CD14-positive monocyte (primary cell): Measurements from ENCODE around the gene FSTL3. TPM values are rescaled to one million over a fixed set of nuclear protein-coding genes. Genes with fewer than 3 reads are reported as not detected.
A peak's percentile ranks its signal among the peaks of the same experiment; 100 is the strongest.

Experiments used
- DNase-seq, 3 donors: peaks; one replicate each; pipeline ENCODE4 v3.0.0-alpha.2; 2011 to 2022
- H2AFZ ChIP-seq: 2 replicates; pipeline ENCODE4 v1.6.0; 2012; ENCODE audit warnings: mild to moderate bottlenecking, low read depth, low read length, inconsistent platforms; ENCODE audit not compliant: insufficient read depth, poor library complexity, severe bottlenecking
- H3K27ac ChIP-seq, 2 donors: 1 replicate in 1 of 2; 2 replicates in 1 of 2; pipeline ENCODE4 v1.5.1; 2012 to 2013; ENCODE audit warnings: low read length in 2 of 2, control low read depth in 1 of 2, inconsistent platforms in 1 of 2, low read depth in 1 of 2, mild to moderate bottlenecking in 1 of 2
- H3K27me3 ChIP-seq, 2 donors: one replicate each; pipeline versions ENCODE4 v1.6.0 to v1.6.1; 2011 to 2013; ENCODE audit warnings: low read length in 2 of 2; ENCODE audit not compliant: control insufficient read depth in 2 of 2, insufficient read depth in 2 of 2
- H3K36me3 ChIP-seq, 2 donors: replicated peaks in 1 of 2; 1 replicate in 1 of 2; 2 replicates in 1 of 2; pipeline versions ENCODE4 v1.5.1 to v1.6.1; 2012 to 2013; ENCODE audit warnings: low read length in 2 of 2, control low read depth in 1 of 2, inconsistent platforms in 1 of 2, mild to moderate bottlenecking in 1 of 2; ENCODE audit not compliant: insufficient read depth in 2 of 2, control insufficient read depth in 1 of 2
- H3K4me1 ChIP-seq, 2 donors: 1 replicate in 1 of 2; 2 replicates in 1 of 2; pipeline versions ENCODE4 v1.5.1 to v1.6.1; 2012 to 2013; ENCODE audit warnings: low read length in 2 of 2, control low read depth in 1 of 2, inconsistent platforms in 1 of 2, mild to moderate bottlenecking in 1 of 2, moderate library complexity in 1 of 2; ENCODE audit not compliant: insufficient read depth in 2 of 2, control insufficient read depth in 1 of 2
- H3K4me2 ChIP-seq: replicated peaks from 2 replicates; pipeline ENCODE3; 2012; ENCODE audit warnings: low read length, moderate library complexity, mild to moderate bottlenecking; ENCODE audit not compliant: poor library complexity, severe bottlenecking; ENCODE audit errors: extremely low read depth
- H3K4me3 ChIP-seq, 3 experiments: fragments of 200-600 bp in 1 of 3; sonication (generic) in 1 of 3; replicated peaks in 1 of 3; 1 replicate in 2 of 3; 2 replicates in 1 of 3; pipeline ENCODE4 v1.5.1; 2011 to 2013; ENCODE audit warnings: low read length in 3 of 3, mild to moderate bottlenecking in 3 of 3, control low read depth in 2 of 3, low read depth in 2 of 3, inconsistent platforms in 1 of 3, moderate library complexity in 1 of 3
- H3K79me2 ChIP-seq: 2 replicates; pipeline ENCODE4 v1.6.0; 2012; ENCODE audit warnings: mild to moderate bottlenecking, control low read depth, inconsistent platforms, low read length, moderate library complexity; ENCODE audit not compliant: insufficient read depth
- H3K9ac ChIP-seq: 2 replicates; pipeline ENCODE4 v1.6.0; 2017; ENCODE audit warnings: low read length, mild to moderate bottlenecking; ENCODE audit not compliant: insufficient read depth, poor library complexity, severe bottlenecking
- H3K9me3 ChIP-seq, 2 donors: replicated peaks in 1 of 2; 1 replicate in 1 of 2; 2 replicates in 1 of 2; pipeline versions ENCODE4 v1.5.1 to v1.6.1; 2012 to 2013; ENCODE audit warnings: low read length in 2 of 2, control low read depth in 1 of 2; ENCODE audit not compliant: control insufficient read depth in 1 of 2, insufficient read depth in 1 of 2
- H4K20me1 ChIP-seq: 2 replicates; pipeline ENCODE4 v1.6.0; 2012; ENCODE audit warnings: mild to moderate bottlenecking, low read length, control low read depth, moderate library complexity; ENCODE audit not compliant: insufficient read depth
- H3K27ac Mint-ChIP-seq, 7 donors: one replicate each; pipeline ENCODE4 v1.8.0; 2020; ENCODE audit warnings: mild to moderate bottlenecking in 7 of 7, mixed read lengths in 7 of 7, moderate library complexity in 6 of 7, inconsistent platforms in 2 of 7
- H3K27me3 Mint-ChIP-seq, 3 donors: one replicate each; pipeline ENCODE4 v1.8.0; 2021 to 2022; ENCODE audit warnings: low read depth in 3 of 3, mild to moderate bottlenecking in 3 of 3, mixed read lengths in 3 of 3, moderate library complexity in 3 of 3, inconsistent platforms in 1 of 3
- H3K36me3 Mint-ChIP-seq, 2 donors: one replicate each; pipeline ENCODE4 v1.8.0; 2020; ENCODE audit warnings: mixed read lengths in 2 of 2, inconsistent platforms in 1 of 2, mild to moderate bottlenecking in 1 of 2
- H3K4me1 Mint-ChIP-seq: one replicate; pipeline ENCODE4 v1.8.0; 2020; ENCODE audit warnings: mild to moderate bottlenecking, mixed read lengths
- H3K4me3 Mint-ChIP-seq, 2 donors: one replicate each; pipeline ENCODE4 v1.8.0; 2020; ENCODE audit warnings: mild to moderate bottlenecking in 2 of 2, mixed read lengths in 2 of 2, moderate library complexity in 1 of 2
- H3K9me3 Mint-ChIP-seq, 7 donors: one replicate each; pipeline ENCODE4 v1.8.0; 2020 to 2022; ENCODE audit warnings: mixed read lengths in 7 of 7, mild to moderate bottlenecking in 6 of 7, moderate library complexity in 6 of 7, inconsistent platforms in 2 of 7
- WGBS: methylation state at CpG from one replicate; pipeline ENCODE4 v1.1.5; 2013; ENCODE audit warnings: missing lambda C conversion rate; ENCODE audit not compliant: insufficient coverage; 5-methylcytosine and 5-hydroxymethylcytosine counted together
- intact Hi-C, 2 donors: fragments of 100-400 bp; cut with micrococcal nuclease; formaldehyde crosslinking; loops; one replicate each; pipeline versions ENCODE4 v1.15.0 to v1.15.1; 2023
- polyA plus RNA-seq, 3 donors: library from polyadenylated mRNA; depleted of rRNA in 1 of 3; unstranded in 2 of 3; stranded (reverse) in 1 of 3; fragments of 300-500 nt in 2 of 3; fragments of >200 nt in 1 of 3; fragmentation: Illumina TruSeq in 2 of 3; gene quantifications; 1 replicate in 2 of 3; 2 replicates in 1 of 3; pipeline ENCODE4 v1.2.3, GENCODE V29; 2012 to 2021
- TF ChIP-seq, protein P1 (sequence below): fragments of 200-600 bp; IDR thresholded peaks from one replicate; pipeline ENCODE4 v1.8.0; 2022; ENCODE audit warnings: antibody characterized with exemption, mild to moderate bottlenecking

Gene FSTL3
- polyA plus RNA-seq, 3 donors: 2.5 to 42.1 (median 5.2) TPM

DNA sequence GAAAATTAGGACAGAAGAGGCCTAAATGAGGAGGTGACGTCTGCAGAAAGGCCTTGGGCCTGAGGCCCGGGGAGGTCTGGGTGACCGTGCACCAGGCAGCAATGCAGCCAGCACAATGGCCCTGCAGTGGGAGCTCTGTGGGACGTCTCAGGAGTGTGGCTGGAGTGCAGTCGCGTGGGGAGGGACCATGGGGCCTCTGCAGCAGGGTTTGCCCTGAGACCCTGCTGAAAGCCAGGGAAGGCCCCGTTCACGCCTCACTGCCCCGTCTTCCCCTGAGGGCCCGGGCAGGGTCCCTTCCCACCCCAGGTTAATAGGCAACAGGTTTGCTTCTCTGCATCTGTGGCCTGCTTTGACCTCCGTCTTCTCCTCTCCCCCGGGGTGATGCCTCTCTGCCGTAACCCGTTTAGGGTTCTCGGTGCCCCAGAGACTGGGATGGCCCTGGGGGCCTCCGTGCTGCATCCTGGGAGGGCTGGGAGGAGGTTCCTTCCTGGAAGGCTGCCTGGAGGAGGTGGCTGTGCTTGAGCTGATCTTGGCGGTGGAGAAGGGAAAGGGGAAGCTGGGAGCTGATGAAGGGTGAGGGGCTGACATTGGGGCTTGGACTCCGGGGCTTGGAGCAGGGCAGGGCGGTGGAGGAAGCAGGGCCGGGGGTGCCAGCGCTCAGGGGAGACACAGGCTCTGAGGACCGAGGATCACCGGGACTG lies 42.2 kb downstream of the FSTL3 start:
- Histone ChIP-seq H4K20me1 (no peaks in the 10 kb centered on the region), H3K9ac (no peak overlapping the region), H3K79me2 (no peaks in the 10 kb centered on the region), H3K27me3 (peaks cover 7 to 22% of the 10 kb centered on the region in 2 donors), H3K9me3 (peaks cover 5 to 8% of the 10 kb centered on the region in 2 donors), H3K4me2 (peak overlapping the region; percentile 39), H3K36me3 (no peaks in the 10 kb centered on the region), H3K4me1 (peaks cover 10 to 17% of the 10 kb centered on the region in 2 donors), H3K4me3 (peak overlapping the region in 1 of 3 experiments; percentile 34), H3K27ac (no peak overlapping the region), H2AFZ (no peak overlapping the region)
- WGBS: 75% methylated on average over 19 of the region's 23 CpGs
- H3K4me1 Mint-ChIP-seq: peaks cover 6% of the 10 kb centered on the region
- H3K27me3 Mint-ChIP-seq: peaks cover 24 to 45% (median 34%) of the 10 kb centered on the region in 3 donors
- intact Hi-C loops: no loop called here
- H3K9me3 Mint-ChIP-seq: peaks cover 8 to 23% (median 11%) of the 10 kb centered on the region in 7 donors
- H3K4me3 Mint-ChIP-seq: peak overlapping the region in 1 of 2 donors; percentile 59
- H3K36me3 Mint-ChIP-seq: peaks cover 2 to 6% of the 10 kb centered on the region in 2 donors
- TF ChIP-seq, protein P1, sequence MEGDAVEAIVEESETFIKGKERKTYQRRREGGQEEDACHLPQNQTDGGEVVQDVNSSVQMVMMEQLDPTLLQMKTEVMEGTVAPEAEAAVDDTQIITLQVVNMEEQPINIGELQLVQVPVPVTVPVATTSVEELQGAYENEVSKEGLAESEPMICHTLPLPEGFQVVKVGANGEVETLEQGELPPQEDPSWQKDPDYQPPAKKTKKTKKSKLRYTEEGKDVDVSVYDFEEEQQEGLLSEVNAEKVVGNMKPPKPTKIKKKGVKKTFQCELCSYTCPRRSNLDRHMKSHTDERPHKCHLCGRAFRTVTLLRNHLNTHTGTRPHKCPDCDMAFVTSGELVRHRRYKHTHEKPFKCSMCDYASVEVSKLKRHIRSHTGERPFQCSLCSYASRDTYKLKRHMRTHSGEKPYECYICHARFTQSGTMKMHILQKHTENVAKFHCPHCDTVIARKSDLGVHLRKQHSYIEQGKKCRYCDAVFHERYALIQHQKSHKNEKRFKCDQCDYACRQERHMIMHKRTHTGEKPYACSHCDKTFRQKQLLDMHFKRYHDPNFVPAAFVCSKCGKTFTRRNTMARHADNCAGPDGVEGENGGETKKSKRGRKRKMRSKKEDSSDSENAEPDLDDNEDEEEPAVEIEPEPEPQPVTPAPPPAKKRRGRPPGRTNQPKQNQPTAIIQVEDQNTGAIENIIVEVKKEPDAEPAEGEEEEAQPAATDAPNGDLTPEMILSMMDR: no peak
- DNase-seq: no peak
- H3K27ac Mint-ChIP-seq: peak overlapping the region in 1 of 7 donors; percentile 64

DNA sequence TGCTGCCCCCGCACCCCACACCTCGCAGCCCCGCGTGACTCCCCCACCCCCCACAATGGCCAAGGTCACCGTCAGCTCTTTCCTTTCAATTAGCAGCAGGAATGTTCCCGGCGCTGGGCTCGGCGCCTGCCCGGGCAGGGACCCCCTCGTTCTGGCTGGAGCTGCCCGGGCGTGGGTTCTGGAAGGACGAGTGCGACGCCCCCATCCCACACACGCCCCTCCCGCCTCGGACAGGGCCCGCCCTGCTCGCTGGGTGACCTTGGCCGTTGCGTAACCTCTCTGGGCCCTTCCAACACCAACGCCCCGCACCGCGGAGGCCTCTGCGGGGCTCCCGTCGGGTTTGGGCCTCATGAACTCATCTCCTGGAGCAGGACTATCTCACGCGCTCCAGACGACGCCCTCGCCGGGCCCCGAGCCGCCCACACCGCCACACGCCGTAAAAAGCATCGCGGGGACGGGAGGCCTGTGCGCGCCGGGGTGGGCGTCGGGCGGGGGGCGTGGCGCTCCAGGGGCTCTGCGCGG lies 42.9 kb downstream of the FSTL3 start:
- Mint-ChIP-seq H3K9me3 (peaks cover 8 to 23% (median 11%) of the 10 kb centered on the region in 7 donors), H3K4me1 (peaks cover 6% of the 10 kb centered on the region), H3K27me3 (peaks cover 20 to 46% (median 34%) of the 10 kb centered on the region in 3 donors), H3K27ac (no peak overlapping the region), H3K36me3 (peaks cover 2 to 6% of the 10 kb centered on the region in 2 donors), H3K4me3 (peak overlapping the region in 1 of 2 donors; percentile 59)
- Histone ChIP-seq H3K79me2 (no peaks in the 10 kb centered on the region), H3K9ac (no peak overlapping the region), H3K9me3 (peaks cover 5 to 8% of the 10 kb centered on the region in 2 donors), H3K4me2 (peak overlapping the region; percentile 39), H3K4me1 (peaks cover 10 to 17% of the 10 kb centered on the region in 2 donors), H3K4me3 (peak overlapping the region in 1 of 3 experiments; percentile 34), H3K27me3 (peaks cover 7 to 22% of the 10 kb centered on the region in 2 donors), H2AFZ (no peak overlapping the region), H3K36me3 (no peaks in the 10 kb centered on the region), H4K20me1 (no peaks in the 10 kb centered on the region), H3K27ac (no peak overlapping the region)
- TF ChIP-seq, protein P1: no peak
- DNase-seq: no peak
- 45% methylated on average over 46 of the region's 54 CpGs for WGBS
- intact Hi-C loops: no loop called here
